ENCODE data around the gene SH3RF3.

- TF ChIP-seq, protein P1, sequence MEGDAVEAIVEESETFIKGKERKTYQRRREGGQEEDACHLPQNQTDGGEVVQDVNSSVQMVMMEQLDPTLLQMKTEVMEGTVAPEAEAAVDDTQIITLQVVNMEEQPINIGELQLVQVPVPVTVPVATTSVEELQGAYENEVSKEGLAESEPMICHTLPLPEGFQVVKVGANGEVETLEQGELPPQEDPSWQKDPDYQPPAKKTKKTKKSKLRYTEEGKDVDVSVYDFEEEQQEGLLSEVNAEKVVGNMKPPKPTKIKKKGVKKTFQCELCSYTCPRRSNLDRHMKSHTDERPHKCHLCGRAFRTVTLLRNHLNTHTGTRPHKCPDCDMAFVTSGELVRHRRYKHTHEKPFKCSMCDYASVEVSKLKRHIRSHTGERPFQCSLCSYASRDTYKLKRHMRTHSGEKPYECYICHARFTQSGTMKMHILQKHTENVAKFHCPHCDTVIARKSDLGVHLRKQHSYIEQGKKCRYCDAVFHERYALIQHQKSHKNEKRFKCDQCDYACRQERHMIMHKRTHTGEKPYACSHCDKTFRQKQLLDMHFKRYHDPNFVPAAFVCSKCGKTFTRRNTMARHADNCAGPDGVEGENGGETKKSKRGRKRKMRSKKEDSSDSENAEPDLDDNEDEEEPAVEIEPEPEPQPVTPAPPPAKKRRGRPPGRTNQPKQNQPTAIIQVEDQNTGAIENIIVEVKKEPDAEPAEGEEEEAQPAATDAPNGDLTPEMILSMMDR (IDR thresholded peaks at IDR 0.05) = no peak
- no peak for TF ChIP-seq POLR2A (IDR thresholded peaks at IDR 0.05)
- no peak for TF ChIP-seq POLR2AphosphoS5 (IDR thresholded peaks at IDR 0.05)
- TF ChIP-seq EP300 (IDR thresholded peaks at IDR 0.05) = no peak
These were observed 368.5 kb downstream of the SH3RF3 start for GRCh38 chr2:109497463-109497862.
